Measurements from ENCODE around the gene GNB1L.
"Not testable (repeated sequence)": the region's sequence is repeated elsewhere in the genome, so short reads cannot be mapped to it uniquely, and the experiment has no call there.

The GNB1L gene

DNA sequence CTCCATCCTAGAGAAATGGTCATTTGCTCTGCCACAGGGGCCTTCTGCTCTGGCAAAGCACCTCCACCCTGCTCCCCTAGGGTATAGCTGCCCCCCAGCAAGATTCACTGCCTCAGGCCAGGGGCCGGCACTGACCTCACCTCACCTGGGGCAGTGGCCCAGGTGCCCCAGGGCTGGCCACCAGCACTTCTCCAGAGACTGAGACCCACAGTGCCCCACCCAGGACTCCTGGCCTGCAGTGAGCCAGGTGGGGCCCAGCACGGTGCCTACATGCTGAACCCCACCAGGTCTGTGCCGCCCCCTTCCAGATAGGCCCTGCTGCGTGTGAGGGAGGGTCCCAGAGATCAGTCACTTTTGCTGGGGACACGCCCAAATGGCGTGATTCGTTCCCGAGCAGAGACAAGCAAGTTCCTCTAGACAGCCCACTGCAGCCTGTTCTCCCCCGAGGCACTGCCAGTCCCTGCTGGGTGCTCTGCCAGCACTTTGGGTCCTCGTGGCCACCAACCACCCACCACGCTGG is 10.8 kb downstream of the GNB1L start:
- no peak for DNase-seq (ENCODE audit: low spot score)

- no peak for DNase-seq (ENCODE audit: low spot score)
These were observed 11.4 kb downstream of the GNB1L start for GRCh38 chr22:19843107-19843856.

DNA sequence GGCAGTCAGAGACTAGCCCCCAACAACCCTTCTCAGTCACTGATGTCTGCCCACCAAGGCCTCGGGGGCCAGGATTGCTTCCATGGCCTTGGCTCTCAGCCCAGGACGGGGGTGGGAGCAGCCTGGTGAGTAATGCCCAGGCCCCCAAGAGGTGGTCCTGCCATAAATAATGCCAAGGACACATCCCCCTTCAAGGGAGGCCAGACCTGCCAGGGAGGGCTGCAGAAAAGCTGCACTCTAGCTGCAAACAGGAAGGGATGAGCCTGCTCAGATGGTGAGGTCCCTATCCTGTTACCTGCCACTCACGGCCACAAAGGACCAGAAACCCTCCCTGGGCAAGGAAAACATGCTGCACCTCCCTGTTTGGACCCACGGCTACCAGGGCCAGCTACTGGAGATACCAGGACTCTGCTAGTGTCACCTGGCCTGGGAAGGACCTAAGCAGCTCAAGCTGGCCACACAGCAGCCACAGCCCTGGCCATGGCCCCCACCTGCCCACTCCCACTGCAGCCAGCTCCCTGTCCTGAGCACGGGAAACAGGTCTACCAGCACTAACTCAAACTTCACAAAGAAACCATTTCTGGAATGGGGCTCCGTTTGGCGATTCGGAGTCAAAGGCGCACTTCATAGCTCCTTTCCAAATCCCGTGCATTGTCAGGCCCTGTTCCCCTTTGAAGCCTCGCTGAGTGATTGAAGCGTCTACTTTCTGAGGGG is 12.1 kb downstream of the GNB1L start:
- DNase-seq (ENCODE audit: low spot score) = no peak

DNA sequence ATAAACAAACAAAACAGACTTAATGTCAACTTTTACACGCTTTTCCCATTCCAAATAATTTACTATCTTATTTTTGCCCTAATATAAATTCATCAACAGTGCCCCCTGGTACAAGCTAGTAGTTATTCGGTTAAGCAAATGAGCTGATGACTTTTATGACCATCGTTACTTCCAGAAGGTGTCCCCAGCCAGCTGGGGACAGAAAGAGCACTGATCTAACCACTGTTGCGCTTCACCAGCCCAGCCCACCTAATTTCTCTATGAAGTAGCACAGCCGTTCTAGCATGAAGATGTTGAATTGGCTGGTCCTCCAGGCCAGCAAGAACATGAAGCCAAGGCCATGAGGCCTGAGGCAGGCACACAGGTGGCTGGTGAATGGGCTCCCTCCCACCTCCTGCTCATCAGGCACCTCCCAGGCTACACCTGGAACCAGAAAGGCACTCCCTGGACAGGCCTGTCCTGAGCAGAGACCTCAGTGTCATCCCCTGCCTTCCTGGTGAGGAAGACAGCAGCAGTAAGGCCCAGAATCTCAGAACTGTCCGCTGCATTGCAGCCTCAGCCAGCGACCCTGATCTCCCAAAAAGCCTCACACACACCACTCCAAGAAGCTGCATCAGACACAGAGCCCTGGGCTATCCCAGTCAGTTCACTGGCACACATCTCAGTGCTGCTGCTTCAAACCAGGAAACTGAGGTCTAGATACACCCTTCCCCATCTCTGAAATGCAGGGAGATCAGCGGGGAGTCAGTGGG is 12.9 kb downstream of the GNB1L start:
- DNase-seq (ENCODE audit: low spot score) = no peak

DNA sequence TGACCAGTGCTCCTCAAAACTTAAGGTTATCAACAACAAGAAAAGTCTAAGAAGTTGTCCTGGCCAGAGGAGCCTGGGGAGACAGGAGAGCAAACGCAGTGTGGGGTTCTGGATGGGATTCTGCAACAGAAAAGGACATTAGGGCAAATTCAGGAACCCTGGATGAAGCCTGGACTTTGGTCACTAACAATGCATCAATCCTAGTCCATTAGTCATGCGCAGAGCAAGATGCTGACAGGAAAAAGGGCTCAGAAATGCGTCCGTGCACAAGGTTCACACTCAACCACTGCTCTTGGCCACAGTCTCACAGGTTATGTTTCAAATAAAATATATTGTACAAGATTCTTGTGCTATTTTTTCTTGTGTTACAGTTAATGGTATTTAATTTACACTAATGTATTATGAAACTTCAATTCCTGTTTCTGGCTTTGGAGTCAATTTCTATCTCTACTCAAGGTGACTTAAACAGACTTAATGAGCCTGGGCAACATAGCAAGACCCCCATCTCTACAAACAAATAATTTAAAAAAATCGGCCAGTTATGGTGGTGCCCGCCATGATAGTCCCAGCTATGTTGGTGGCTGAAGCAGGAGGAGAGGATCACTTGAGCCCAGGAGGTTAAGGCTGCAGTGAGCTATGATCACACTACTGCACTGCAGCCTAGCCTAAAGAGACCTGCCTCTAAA is 13.6 kb downstream of the GNB1L start:
- DNase-seq (ENCODE audit: low spot score) = no peak

- DNase-seq (ENCODE audit: low spot score) = no peak
These were observed 14.6 kb downstream of the GNB1L start for GRCh38 chr22:19840059-19840458.

GRCh38 chr22:19837915-19838314 is 16.8 kb downstream of the GNB1L start:
- no peak for DNase-seq (ENCODE audit: low spot score)

GRCh38 chr22:19836512-19836911 is 18.2 kb downstream of the GNB1L start:
- DNase-seq (ENCODE audit: low spot score) = no peak

- DNase-seq (ENCODE audit: low spot score) = no peak
These were observed 20.1 kb downstream of the GNB1L start for GRCh38 chr22:19834599-19834998.

DNA sequence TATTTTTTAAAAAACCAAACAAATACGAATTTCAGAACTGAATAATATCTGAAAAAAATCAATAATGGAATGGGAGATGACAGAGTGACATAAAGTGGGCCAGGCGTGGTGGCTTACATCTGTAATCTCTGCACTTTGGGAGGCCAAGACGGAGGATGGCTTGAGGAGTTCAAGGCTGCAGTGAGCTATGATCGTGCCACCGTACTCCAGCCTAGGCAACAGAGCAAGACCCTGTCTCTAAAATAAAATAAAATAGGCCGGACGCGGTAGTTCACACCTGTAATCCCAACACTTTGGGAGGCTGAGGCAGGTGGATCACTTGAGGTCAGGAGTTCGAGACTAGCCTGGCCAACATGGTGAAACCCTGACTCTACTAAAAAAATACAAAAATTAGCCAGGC is 21.3 kb downstream of the GNB1L start:
- DNase-seq (ENCODE audit: low spot score) = not testable (repeated sequence)

DNA sequence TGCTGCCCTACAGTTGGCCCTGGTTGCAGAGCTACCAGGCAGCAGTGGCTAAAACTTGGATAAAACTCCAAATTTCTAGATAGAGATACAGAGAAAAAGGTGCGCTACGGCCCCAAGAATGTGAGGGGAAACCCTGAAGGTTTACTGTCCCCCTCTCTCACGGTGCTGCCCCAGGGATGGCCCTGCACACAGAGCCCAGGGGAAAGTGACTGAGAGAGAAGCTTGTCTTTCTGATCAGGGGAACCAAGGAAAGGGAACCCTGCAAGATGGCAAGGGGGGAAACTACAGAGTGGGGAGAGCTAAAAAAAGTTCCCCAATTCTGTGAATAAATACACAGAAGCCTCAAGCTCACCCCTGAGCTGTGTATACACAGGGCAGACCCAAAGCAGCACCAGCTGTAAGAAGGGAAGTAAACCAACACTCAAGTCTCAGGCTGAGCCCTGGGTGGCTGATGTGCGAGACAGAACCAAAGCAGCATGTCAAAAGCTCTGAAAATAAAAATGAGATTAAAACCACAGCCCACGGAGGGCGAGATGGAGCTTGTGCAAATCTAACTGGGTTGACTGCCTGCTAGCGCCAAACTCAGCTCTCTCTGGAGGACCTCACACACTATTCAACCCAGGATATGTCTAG is 22.1 kb downstream of the GNB1L start:
- DNase-seq (ENCODE audit: low spot score) = no peak

- DNase-seq (ENCODE audit: low spot score) = not testable (repeated sequence)
These were observed 22.7 kb downstream of the GNB1L start for GRCh38 chr22:19831979-19832378.

DNA sequence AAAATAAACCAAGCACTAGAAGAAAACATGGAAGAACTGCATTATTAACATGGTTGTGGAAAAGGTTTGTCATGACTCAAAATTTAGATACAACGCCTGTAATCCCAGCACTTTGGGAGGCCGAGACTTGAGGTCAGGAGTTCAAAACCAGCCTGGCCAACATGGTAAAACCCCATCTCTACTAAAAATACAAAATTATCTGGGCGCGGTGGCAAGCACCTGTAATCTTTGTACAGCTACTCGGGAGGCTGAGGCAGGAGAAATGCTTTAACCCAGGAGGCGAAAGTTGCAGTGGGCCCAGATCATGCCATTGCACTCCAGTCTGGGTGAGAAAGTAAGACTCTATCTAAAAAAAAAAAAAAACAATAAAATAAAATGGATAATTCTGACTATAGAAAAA is 23.7 kb downstream of the GNB1L start:
- DNase-seq (ENCODE audit: low spot score) = no peak

DNA sequence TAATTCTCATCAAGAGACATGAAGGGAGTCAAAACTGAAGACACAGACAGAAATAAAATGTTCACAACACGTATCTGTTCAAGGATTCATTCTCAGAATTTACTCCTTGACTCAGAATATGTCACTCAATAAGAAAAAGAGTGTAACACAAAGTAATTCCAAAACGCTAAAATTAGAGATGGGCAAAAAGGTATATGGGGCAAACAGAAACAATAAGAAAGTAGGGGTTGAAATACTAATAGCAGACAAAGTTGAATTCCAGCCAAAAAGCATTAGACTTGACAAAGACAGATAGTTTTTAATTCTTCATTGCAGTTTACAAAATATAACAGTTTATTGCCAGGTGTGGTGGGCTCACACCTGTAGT is 26.7 kb downstream of the GNB1L start:
- DNase-seq (ENCODE audit: low spot score) = no peak

DNA sequence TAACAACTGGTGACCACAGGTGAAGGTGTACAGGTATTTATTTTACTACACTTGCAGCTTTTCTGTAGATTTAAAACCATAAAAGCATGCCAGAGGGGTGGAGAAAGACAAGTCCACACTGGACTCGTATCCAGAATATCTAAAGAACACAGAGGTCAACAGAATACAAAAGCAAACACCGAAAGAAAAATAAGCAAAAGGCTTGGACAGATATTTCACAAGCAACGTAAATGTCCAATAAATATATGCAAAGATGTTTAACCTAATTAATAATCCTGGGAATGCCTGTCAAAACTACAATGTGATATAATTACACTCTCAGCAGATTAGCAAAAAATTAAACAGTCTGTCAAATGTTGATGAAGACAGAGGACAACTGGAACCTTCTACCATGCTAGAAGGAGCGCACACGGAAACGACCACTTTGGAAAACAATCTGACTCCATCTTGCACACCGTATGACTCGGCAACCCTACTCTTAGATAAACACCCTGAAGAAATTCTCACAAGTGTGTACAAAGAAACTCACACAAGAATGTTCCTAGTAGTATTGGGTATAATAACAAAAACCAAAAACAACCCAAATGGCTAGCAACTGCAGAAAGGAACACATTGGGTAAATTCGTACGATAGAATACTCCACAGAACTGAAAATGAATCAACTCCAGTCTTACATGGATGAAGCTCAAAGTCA is 27.2 kb downstream of the GNB1L start:
- no peak for DNase-seq (ENCODE audit: low spot score)

- no peak for DNase-seq (ENCODE audit: low spot score)
These were observed 28.1 kb downstream of the GNB1L start for GRCh38 chr22:19826619-19826950.

DNA sequence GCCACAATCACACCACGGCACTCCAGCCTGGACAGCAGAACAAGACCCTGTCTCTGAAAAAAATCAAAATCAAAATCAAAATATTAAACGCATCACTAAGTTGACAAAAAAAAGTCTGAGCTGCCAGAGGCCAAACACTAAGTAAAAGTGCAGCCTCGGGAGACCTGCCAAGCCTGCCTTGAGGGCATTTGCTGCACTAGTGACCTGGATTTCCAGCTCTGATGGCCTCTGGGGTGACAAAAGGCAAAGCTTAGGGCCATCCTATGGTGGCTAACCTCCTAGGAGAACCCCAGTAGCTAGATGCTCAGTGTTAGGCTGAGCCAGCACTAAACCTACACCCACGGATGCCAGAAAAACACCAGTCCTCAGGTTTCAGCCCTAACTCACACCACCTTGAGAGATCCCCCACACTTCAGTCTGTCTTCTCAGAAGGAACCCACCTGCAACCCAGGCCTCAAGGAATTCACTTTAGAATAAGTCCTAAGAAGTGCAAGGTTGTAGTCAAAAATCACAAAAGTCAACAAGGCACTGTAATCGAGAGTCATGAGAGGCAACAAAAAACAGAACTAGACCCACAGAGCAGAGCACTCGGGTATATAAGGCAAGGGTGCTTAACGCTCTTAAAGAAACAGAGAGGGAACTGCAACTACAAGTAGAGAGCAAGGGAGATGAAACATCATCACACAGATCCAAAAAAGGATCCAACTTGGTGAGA is 28.6 kb downstream of the GNB1L start:
- no peak for DNase-seq (ENCODE audit: low spot score)

DNA sequence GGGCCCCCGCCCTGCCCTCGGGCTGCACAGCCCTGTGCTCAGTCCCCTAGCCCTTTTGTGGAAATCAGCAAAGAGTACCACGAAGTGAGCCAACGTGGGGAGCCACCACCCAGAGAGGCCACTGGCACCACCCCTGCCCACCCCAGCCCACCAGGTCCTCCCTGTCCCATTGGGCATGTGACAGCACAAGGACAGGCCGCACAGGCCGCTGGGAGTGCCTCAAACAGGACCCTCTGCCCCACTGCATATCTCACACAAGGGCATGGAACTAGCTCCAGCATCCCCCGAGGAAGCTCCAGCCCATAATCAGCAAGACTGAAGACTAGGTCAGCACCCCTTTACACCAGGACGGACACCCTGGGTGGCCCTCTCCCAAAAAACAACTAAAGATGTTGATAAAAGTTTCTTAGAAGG is 29.7 kb downstream of the GNB1L start:
- DNase-seq (ENCODE audit: low spot score) = no peak

- peak; percentile 84 for DNase-seq (ENCODE audit: low spot score)
These were observed 30.3 kb downstream of the GNB1L start for GRCh38 chr22:19824212-19824925.

DNA sequence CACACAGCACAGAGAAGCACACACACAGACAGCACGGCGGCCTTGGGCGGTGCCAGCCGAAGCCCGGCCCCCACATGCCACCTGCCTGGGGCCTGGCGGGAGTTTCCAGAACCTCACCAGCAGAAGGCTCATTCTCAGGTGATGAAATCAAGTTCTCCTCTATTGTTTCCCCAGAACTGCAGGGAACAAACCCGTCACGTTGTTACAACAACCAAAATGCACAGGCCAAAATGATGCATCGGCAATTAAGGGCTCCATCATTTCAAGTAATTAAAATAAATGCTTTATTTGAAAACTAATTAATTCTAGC is 30.8 kb downstream of the GNB1L start:
- DNase-seq (ENCODE audit: low spot score) = no peak

All from HuH-7.5 (cell line).